MCF 10A (cell line): Measurements from ENCODE around the gene IFIT5. TPM values are rescaled to one million over a fixed set of nuclear protein-coding genes. Genes with fewer than 3 reads are reported as not detected.

ENCODE experiments used
- BruUV-seq: library from RNA; stranded (reverse); fragments of 400-500 nt; replicated peaks from 2 replicates; lab custom pipeline; 2021; lab: Mats Ljungman, UMichigan
- CTCF ChIA-PET: fragments of 300-600 bp; sonication (Branson Sonifier 250); formaldehyde crosslinking; extraction: SDS; loops from one replicate; lab custom pipeline; 2021; ENCODE audit warnings: antibody characterized with exemption, inconsistent platforms; lab: Yijun Ruan, JAX
- POLR2A ChIA-PET: fragments of 300-600, 350-650 bp; sonication (Branson Sonifier 250); formaldehyde crosslinking; extraction: SDS; loops from one replicate; lab custom pipeline; 2020; ENCODE audit warnings: antibody characterized with exemption, inconsistent platforms; lab: Yijun Ruan, JAX
- DNase-seq: peaks from one replicate; pipeline ENCODE4 v3.0.0-alpha.2; 2018; ENCODE audit not compliant: unreplicated experiment
- H3K27ac Mint-ChIP-seq: one replicate; pipeline ENCODE4 v1.8.0; 2022; ENCODE audit warnings: mild to moderate bottlenecking, low read depth, mixed read lengths; ENCODE audit not compliant: unreplicated experiment
- H3K27me3 Mint-ChIP-seq: one replicate; pipeline ENCODE4 v1.8.0; 2022; ENCODE audit warnings: mixed read lengths; ENCODE audit not compliant: insufficient read depth, unreplicated experiment
- H3K36me3 Mint-ChIP-seq: one replicate; pipeline ENCODE4 v1.8.0; 2022; ENCODE audit warnings: mild to moderate bottlenecking, moderate library complexity, mixed read lengths; ENCODE audit not compliant: insufficient read depth, unreplicated experiment
- H3K4me1 Mint-ChIP-seq: one replicate; pipeline ENCODE4 v1.8.0; 2022; ENCODE audit warnings: mixed read lengths; ENCODE audit not compliant: insufficient read depth, unreplicated experiment
- H3K4me3 Mint-ChIP-seq: one replicate; pipeline ENCODE4 v1.8.0; 2022; ENCODE audit warnings: mild to moderate bottlenecking, moderate library complexity, mixed read lengths; ENCODE audit not compliant: unreplicated experiment
- H3K9me3 Mint-ChIP-seq: one replicate; pipeline ENCODE4 v1.8.0; 2022; ENCODE audit warnings: mixed read lengths; ENCODE audit not compliant: unreplicated experiment
- CTCF ChIP-seq: fragments of 200-600 bp; IDR thresholded peaks from one replicate; pipeline ENCODE4 v1.8.0; 2022; ENCODE audit warnings: antibody characterized with exemption, mild to moderate bottlenecking; ENCODE audit not compliant: unreplicated experiment
- intact Hi-C: fragments of 100-400 bp; cut with micrococcal nuclease; formaldehyde crosslinking; loops from 2 replicates; pipeline ENCODE4 v1.14.1; 2022
- total RNA-seq: library from RNA; stranded (reverse); gene quantifications from 2 replicates; pipeline ENCODE4 v1.2.3, GENCODE V29; 2022

IFIT5 gene
- total RNA-seq, 1 experiment from 2014 or later, result 11.2 TPM

GRCh38 chr10:89392974-89393373, 21.4 kb upstream of the IFIT5 start:
- peak; percentile 48 for DNase-seq
- ChIA-PET POLR2A (interaction anchor here (0.6 to 3.1 kb wide), 20 partner anchors 10 to 1889 kb away, joined by 3 to 51 read pairs (median 4); partner anchors contain the start of genes IFIT2, IFIT3, IFIT5 and LIPA), CTCF (interaction anchor here (0.6 to 1.7 kb wide), 14 partner anchors 12 to 1892 kb away, joined by 3 to 7 read pairs (median 4); partner anchors contain the start of gene IFIT5)
- BruUV-seq, result no TSS peak
- Mint-ChIP-seq H3K27me3 (no peaks in the 10 kb centered on the region), H3K27ac (no peak overlapping the region), H3K36me3 (no peaks in the 10 kb centered on the region), H3K9me3 (no peaks in the 10 kb centered on the region), H3K4me1 (no peaks in the 10 kb centered on the region), H3K4me3 (peak overlapping the region; percentile 77)
- TF ChIP-seq CTCF, result no peak
- intact Hi-C loops, result loop anchor here (1.0 kb wide), 1 partner anchor 21 kb away; the partner anchor contains the start of gene IFIT5

DNA sequence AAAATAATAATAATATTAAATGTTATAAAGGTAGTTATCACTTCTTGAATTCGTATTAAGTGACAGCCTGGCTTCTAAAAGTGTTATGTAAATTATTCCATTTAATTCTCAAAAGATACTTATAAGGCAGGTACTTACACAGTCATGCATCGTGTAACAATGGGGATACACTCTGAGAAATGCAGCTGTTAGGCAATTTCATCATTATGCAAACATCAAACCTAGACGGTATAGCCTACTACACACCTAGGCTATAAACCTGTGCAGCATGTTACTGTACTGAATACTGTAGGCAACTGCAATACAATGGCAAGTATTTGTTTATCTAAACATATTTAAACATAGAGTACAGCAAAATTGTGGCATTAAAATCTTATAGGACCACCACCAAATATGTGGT, 20.5 kb upstream of the IFIT5 start:
- no peaks in the 10 kb centered on the region for H3K9me3 Mint-ChIP-seq
- POLR2A ChIA-PET, result interaction anchor here (0.9 to 3.1 kb wide), 6 partner anchors 9 to 142 kb away, joined by 3 to 51 read pairs (median 10); partner anchors contain the start of genes IFIT2, IFIT5 and LIPA
- no peaks in the 10 kb centered on the region for H3K4me1 Mint-ChIP-seq
- H3K27ac Mint-ChIP-seq, result no peak overlapping the region
- intact Hi-C loops, result no loop called here
- no peak overlapping the region for H3K4me3 Mint-ChIP-seq
- TF ChIP-seq CTCF, result no peak
- no peaks in the 10 kb centered on the region for H3K36me3 Mint-ChIP-seq
- DNase-seq, result no peak
- no TSS peak for BruUV-seq
- H3K27me3 Mint-ChIP-seq, result no peaks in the 10 kb centered on the region
- CTCF ChIA-PET, result no interaction called here

DNA sequence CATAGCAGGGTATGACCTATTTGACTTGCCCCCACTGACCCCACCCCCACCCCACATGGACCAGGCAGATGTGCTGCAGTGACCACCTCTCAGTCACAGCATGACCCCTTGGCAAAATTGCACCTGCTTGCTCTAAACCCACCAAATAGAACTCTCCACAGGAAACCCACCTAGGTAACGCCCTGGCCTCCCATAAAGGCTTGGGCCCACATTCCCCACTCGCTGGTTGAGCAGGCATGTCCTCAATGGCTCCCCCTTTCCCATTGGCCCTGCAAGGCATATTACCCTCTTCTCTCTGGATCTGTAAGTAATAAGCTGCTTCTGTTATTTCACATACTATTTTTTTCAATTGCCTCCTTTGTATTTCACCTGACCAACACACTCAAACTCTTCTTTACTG, 19.2 kb upstream of the IFIT5 start:
- intact Hi-C loops, result no loop called here
- no peaks in the 10 kb centered on the region for H3K36me3 Mint-ChIP-seq
- CTCF ChIA-PET, result interaction anchor here (0.6 kb wide), 1 partner anchor 185 kb away, joined by 3 read pairs; no protein-coding TSS in a partner anchor
- POLR2A ChIA-PET, result no interaction called here
- no peaks in the 10 kb centered on the region for H3K27me3 Mint-ChIP-seq
- H3K27ac Mint-ChIP-seq, result no peak overlapping the region
- H3K4me3 Mint-ChIP-seq, result no peak overlapping the region
- no peaks in the 10 kb centered on the region for H3K9me3 Mint-ChIP-seq
- H3K4me1 Mint-ChIP-seq, result no peaks in the 10 kb centered on the region
- no TSS peak for BruUV-seq
- no peak for TF ChIP-seq CTCF
- DNase-seq, result no peak

GRCh38 chr10:89398003-89398749, 16.2 kb upstream of the IFIT5 start:
- ChIA-PET POLR2A (interaction anchor here (0.7 to 1.0 kb wide), 2 partner anchors 17 to 288 kb away, joined by 3 to 4 read pairs; no protein-coding TSS in a partner anchor), CTCF (no interaction called here)
- H3K4me1 Mint-ChIP-seq, result no peaks in the 10 kb centered on the region
- DNase-seq, result peak; percentile 9
- H3K27me3 Mint-ChIP-seq, result no peaks in the 10 kb centered on the region
- intact Hi-C loops, result no loop called here
- no peak for TF ChIP-seq CTCF
- no peaks in the 10 kb centered on the region for H3K36me3 Mint-ChIP-seq
- no peaks in the 10 kb centered on the region for H3K9me3 Mint-ChIP-seq
- no peak overlapping the region for H3K27ac Mint-ChIP-seq
- H3K4me3 Mint-ChIP-seq, result no peak overlapping the region
- no TSS peak for BruUV-seq
